ENCODE measurements around the gene TPSB2.

- TF ChIP-seq USF1 (IDR thresholded peaks at IDR 0.05), result no peak
- no peak for TF ChIP-seq FOXM1 (IDR thresholded peaks at IDR 0.05; ENCODE audit: borderline replicate concordance, low read depth)
- no peak for TF ChIP-seq NFIC (IDR thresholded peaks at IDR 0.05)
- no peak for TF ChIP-seq RAD21 (IDR thresholded peaks at IDR 0.05; ENCODE audit: low read depth)
- TF ChIP-seq CEBPB (IDR thresholded peaks at IDR 0.05), result no peak
- TF ChIP-seq EGR1 (IDR thresholded peaks at IDR 0.05), result no peak
- no peak for TF ChIP-seq MAX (IDR thresholded peaks at IDR 0.05)
- no peak for TF ChIP-seq ZBTB7A (IDR thresholded peaks at IDR 0.05; ENCODE audit: low read depth)
Measured at GRCh38 chr16:1259760-1260068, 29.7 kb upstream of the TPSB2 start.

Measured in Ishikawa (cell line).